ENCODE data around the gene CHD5.

DNA sequence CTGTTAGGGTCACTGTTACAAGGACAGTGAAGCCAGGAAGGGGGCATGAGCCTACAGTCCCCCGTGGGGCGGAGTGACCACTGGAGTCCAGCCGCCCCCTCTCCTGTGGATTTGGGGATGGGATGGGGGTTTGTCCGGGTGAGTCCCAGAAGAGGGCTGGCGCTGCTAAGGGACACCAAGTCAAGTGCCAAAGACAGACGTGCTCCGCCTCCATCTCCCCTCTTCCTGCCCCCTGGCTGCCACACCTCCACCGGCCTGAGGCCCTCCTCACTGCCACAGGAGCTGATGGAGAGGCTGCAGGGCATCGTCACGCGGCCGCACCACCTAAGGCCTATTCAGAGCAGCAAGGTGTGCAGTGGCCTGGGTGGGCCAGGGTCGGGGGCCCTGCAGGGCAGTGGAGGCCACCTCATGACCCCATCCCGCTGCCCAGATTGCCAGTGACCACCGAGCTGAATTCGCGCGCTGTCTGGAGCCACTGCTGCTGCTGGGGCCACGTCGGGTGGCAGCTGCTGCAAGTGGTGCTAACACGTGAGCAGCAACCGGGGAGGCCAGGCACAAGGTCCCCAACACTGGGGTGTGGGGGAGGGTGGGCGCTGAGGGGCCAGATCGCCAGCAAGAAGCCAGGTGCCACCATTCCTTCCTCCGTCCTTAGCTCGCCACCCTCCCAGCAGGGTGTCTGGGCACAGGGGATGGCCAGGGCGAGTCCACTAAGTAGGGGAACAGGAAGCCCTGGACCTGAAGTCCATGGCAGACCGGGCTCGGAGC is 30.7 kb upstream of the CHD5 start:
- TF ChIP-seq, protein P1, sequence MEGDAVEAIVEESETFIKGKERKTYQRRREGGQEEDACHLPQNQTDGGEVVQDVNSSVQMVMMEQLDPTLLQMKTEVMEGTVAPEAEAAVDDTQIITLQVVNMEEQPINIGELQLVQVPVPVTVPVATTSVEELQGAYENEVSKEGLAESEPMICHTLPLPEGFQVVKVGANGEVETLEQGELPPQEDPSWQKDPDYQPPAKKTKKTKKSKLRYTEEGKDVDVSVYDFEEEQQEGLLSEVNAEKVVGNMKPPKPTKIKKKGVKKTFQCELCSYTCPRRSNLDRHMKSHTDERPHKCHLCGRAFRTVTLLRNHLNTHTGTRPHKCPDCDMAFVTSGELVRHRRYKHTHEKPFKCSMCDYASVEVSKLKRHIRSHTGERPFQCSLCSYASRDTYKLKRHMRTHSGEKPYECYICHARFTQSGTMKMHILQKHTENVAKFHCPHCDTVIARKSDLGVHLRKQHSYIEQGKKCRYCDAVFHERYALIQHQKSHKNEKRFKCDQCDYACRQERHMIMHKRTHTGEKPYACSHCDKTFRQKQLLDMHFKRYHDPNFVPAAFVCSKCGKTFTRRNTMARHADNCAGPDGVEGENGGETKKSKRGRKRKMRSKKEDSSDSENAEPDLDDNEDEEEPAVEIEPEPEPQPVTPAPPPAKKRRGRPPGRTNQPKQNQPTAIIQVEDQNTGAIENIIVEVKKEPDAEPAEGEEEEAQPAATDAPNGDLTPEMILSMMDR (IDR thresholded peaks at IDR 0.05), result no peak
- no peak for TF ChIP-seq POLR2A (IDR thresholded peaks at IDR 0.05)
